Thoracic aorta (tissue), 2 donors: Measurements from ENCODE around the gene LAPTM5. TPM values are rescaled to one million over a fixed set of nuclear protein-coding genes. Genes with fewer than 3 reads are reported as not detected.

ENCODE experiments used
- ATAC-seq: fragments of 150-250 bp; one replicate; pipeline ENCODE4 v1.8.0; 2017; ENCODE audit warnings: low read depth; ENCODE audit not compliant: insufficient number of reproducible peaks, low FRiP score
- DNase-seq: peaks from one replicate; pipeline ENCODE4 v3.0.0-alpha.2; 2020; ENCODE audit warnings: low spot score
- H3K27ac ChIP-seq, 2 donors: fragments of 200-600 bp; sonication (generic); 1 replicate in 1 of 2; 2 replicates in 1 of 2; pipeline ENCODE4 v1.5.1; 2016; ENCODE audit warnings: mild to moderate bottlenecking in 2 of 2, moderate library complexity in 2 of 2
- H3K27me3 ChIP-seq: fragments of 200-600 bp; sonication (generic); replicated peaks from 2 replicates; pipeline ENCODE4 v1.6.0; 2016; ENCODE audit warnings: mild to moderate bottlenecking; ENCODE audit not compliant: insufficient read depth
- H3K36me3 ChIP-seq: fragments of 200-600 bp; sonication (generic); one replicate; pipeline ENCODE4 v1.5.1; 2016
- H3K4me1 ChIP-seq, 2 donors: fragments of 200-600 bp; sonication (generic); 1 replicate in 1 of 2; 2 replicates in 1 of 2; pipeline versions ENCODE4 v1.5.1 to v1.6.0; 2016; ENCODE audit warnings: low read depth in 2 of 2, mild to moderate bottlenecking in 1 of 2; ENCODE audit not compliant: control insufficient read depth in 1 of 2
- H3K4me3 ChIP-seq: fragments of 200-600 bp; sonication (generic); 2 replicates; pipeline ENCODE4 v1.5.1; 2016; ENCODE audit warnings: mild to moderate bottlenecking
- H3K9me3 ChIP-seq: fragments of 200-600 bp; sonication (generic); 2 replicates; pipeline ENCODE4 v1.5.1; 2016
- CTCF ChIP-seq: fragments of 200-600 bp; sonication (generic); IDR thresholded peaks from one replicate; pipeline ENCODE4 v1.5.1; 2019; ENCODE audit warnings: antibody characterized with exemption
- total RNA-seq, 2 donors: library from RNA; depleted of rRNA; stranded (reverse); fragments of >200 nt; gene quantifications; one replicate each; pipeline versions ENCODE4 v1.1.0 to v1.2.3, GENCODE V29; 2016

LAPTM5 gene
- total RNA-seq, 2 donors from 2014 or later, result 91.0 to 127 TPM

GRCh38 chr1:30704765-30705509 is 52.6 kb downstream of the LAPTM5 start:
- H3K9me3 ChIP-seq, result no peaks in the 10 kb centered on the region
- H3K4me3 ChIP-seq, result no peak overlapping the region
- no peaks in the 10 kb centered on the region for H3K27me3 ChIP-seq
- TF ChIP-seq CTCF, result no peak
- ATAC-seq, result no peak
- no peak for DNase-seq
- H3K27ac ChIP-seq, result no peak overlapping the region
- no peaks in the 10 kb centered on the region for H3K4me1 ChIP-seq
- no peaks in the 10 kb centered on the region for H3K36me3 ChIP-seq

DNA sequence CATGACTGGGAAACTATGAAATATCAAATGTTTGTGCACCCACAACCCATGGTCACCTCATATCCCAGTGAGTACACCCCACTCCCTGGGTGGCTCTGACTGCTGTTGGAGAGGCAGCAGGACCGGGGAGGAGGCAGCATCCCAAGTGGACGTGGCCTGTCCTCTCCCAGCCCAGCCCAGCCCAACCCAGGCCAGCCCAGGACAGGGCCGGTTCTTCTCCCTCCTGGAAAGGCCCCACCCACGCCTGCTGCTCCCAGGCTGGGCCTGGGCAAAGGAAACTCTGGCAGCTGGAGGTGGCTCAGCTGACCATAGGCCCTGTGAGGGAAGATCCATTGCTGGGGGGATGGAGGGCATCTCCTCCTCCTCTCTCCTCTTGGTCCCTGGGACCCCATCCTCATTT is 53.3 kb downstream of the LAPTM5 start:
- Histone ChIP-seq H3K4me3 (no peak overlapping the region), H3K4me1 (no peaks in the 10 kb centered on the region), H3K9me3 (no peaks in the 10 kb centered on the region), H3K27ac (no peak overlapping the region), H3K27me3 (no peaks in the 10 kb centered on the region), H3K36me3 (no peaks in the 10 kb centered on the region)
- ATAC-seq (no peak), DNase-seq (no peak)
- TF ChIP-seq CTCF, result no peak

DNA sequence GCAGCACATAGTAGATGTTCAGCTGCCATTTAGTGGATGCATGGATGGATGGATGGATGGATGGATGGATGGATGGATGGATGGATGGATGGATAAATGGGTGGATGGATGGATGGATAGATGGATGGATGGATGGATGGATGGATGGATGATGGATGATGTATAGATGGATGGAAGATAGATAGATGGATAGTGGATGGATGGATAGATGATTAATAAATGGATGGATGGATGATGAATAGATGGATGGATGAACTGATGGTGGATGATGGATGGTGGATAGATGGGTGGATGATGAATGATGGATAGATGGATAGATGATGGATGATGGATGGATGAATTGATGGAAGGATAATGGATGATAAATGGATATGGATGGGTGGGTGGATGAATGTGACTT is 54.8 kb downstream of the LAPTM5 start:
- no peak overlapping the region for H3K4me3 ChIP-seq
- no peak for TF ChIP-seq CTCF
- no peaks in the 10 kb centered on the region for H3K4me1 ChIP-seq
- H3K36me3 ChIP-seq, result no peaks in the 10 kb centered on the region
- H3K27ac ChIP-seq, result no peak overlapping the region
- no peak for ATAC-seq
- H3K27me3 ChIP-seq, result no peaks in the 10 kb centered on the region
- H3K9me3 ChIP-seq, result no peaks in the 10 kb centered on the region
- DNase-seq, result no peak

DNA sequence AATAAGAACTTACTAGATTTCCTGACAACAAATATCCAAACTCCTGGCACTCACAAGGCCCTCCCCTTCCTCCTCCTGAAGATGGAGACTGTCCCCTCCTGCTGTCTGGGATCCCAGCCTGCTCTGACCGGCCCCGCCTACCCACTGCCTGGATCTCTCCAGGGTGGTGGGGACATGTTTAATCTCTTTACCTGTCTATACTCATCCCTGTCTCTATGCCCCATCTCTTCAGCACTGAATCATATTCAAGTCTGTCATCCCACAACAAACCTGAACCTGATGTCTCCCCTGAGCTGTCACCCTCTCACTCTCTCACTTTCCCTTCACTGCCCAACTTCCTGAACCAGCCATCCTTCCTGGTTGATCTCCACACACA is 56.3 kb downstream of the LAPTM5 start:
- Histone ChIP-seq H3K36me3 (no peaks in the 10 kb centered on the region), H3K4me3 (no peak overlapping the region), H3K27me3 (no peaks in the 10 kb centered on the region), H3K27ac (no peak overlapping the region), H3K9me3 (no peaks in the 10 kb centered on the region), H3K4me1 (no peaks in the 10 kb centered on the region)
- TF ChIP-seq CTCF, result no peak
- ATAC-seq (no peak), DNase-seq (no peak)

GRCh38 chr1:30700528-30701257 is 56.9 kb downstream of the LAPTM5 start:
- H3K27me3 ChIP-seq, result no peaks in the 10 kb centered on the region
- no peak overlapping the region for H3K27ac ChIP-seq
- DNase-seq, result no peak
- no peaks in the 10 kb centered on the region for H3K36me3 ChIP-seq
- TF ChIP-seq CTCF, result no peak
- peaks cover 0 to 3% of the 10 kb centered on the region in 2 donors for H3K4me1 ChIP-seq
- H3K4me3 ChIP-seq, result no peak overlapping the region
- H3K9me3 ChIP-seq, result no peaks in the 10 kb centered on the region
- no peak for ATAC-seq
